ENCODE measurements around the gene CDKAL1.

The CDKAL1 gene

GRCh38 chr6:21132446-21132845, 598.2 kb downstream of the CDKAL1 start:
- DNase-seq: no peak

GRCh38 chr6:21132856-21133838, 598.9 kb downstream of the CDKAL1 start:
- DNase-seq: no peak

- no peak for DNase-seq
Measured at GRCh38 chr6:21133901-21134300, 599.6 kb downstream of the CDKAL1 start.

GRCh38 chr6:21134356-21134755, 600.1 kb downstream of the CDKAL1 start:
- DNase-seq: no peak

- DNase-seq: no peak
Measured at GRCh38 chr6:21135484-21136013, 601.3 kb downstream of the CDKAL1 start.

GRCh38 chr6:21137700-21138335, 603.6 kb downstream of the CDKAL1 start:
- DNase-seq: no peak

- no peak for DNase-seq
Measured at GRCh38 chr6:21138336-21139069, 604.2 kb downstream of the CDKAL1 start.

GRCh38 chr6:21140966-21141365, 606.7 kb downstream of the CDKAL1 start:
- DNase-seq: no peak

GRCh38 chr6:21141616-21142303, 607.5 kb downstream of the CDKAL1 start:
- DNase-seq: no peak

- DNase-seq: no peak
Measured at GRCh38 chr6:21142741-21143140, 608.5 kb downstream of the CDKAL1 start.

GRCh38 chr6:21143645-21144044, 609.4 kb downstream of the CDKAL1 start:
- DNase-seq: no peak

GRCh38 chr6:21144928-21145327, 610.7 kb downstream of the CDKAL1 start:
- DNase-seq: no peak

- no peak for DNase-seq
Measured at GRCh38 chr6:21147995-21148394, 613.7 kb downstream of the CDKAL1 start.

GRCh38 chr6:21149470-21149869, 615.2 kb downstream of the CDKAL1 start:
- no peak for DNase-seq

GRCh38 chr6:21150667-21151066, 616.4 kb downstream of the CDKAL1 start:
- no peak for DNase-seq

GRCh38 chr6:21151119-21151518, 616.9 kb downstream of the CDKAL1 start:
- DNase-seq: no peak

- DNase-seq: no peak
Measured at GRCh38 chr6:21151530-21151929, 617.3 kb downstream of the CDKAL1 start.

- DNase-seq: no peak
Measured at GRCh38 chr6:21157186-21157929, 623.1 kb downstream of the CDKAL1 start.

GRCh38 chr6:21158149-21158548, 623.9 kb downstream of the CDKAL1 start:
- no peak for DNase-seq

- DNase-seq: no peak
Measured at GRCh38 chr6:21158873-21159272, 624.6 kb downstream of the CDKAL1 start.

- no peak for DNase-seq
Measured at GRCh38 chr6:21159465-21159864, 625.2 kb downstream of the CDKAL1 start.

GRCh38 chr6:21161707-21162106, 627.5 kb downstream of the CDKAL1 start:
- no peak for DNase-seq

All from stimulated activated CD4-positive, alpha-beta T cell treated with anti-CD3 and anti-CD28 coated beads, Interleukin-12 subunit alpha, Interleukin-12 subunit beta, amount 100 ng/mL, for 4 hours (primary cell).